SK-N-SH (cell line): ENCODE data around the gene LRRC37B.
"Not testable (repeated sequence)": the region's sequence is repeated elsewhere in the genome, so short reads cannot be mapped to it uniquely, and the experiment has no call there.

Experiments
- CHD2 ChIP-seq: fragments of 150-350 bp; IDR thresholded peaks from 2 replicates; pipeline ENCODE4 v1.6.1; 2018; ENCODE audit warnings: low read length; ENCODE audit not compliant: partially characterized antibody
- CTCF ChIP-seq: fragments of 200-600 bp; sonication (generic); IDR thresholded peaks from 2 replicates; pipeline ENCODE4 v1.6.1; 2017; ENCODE audit warnings: antibody characterized with exemption, mild to moderate bottlenecking, moderate library complexity
- FOXJ3 ChIP-seq: sonication (generic); formaldehyde crosslinking; IDR thresholded peaks from 2 replicates; pipeline ENCODE4 v1.5.1; 2020; ENCODE audit warnings: mild to moderate bottlenecking, missing genetic modification reagents
- JUND ChIP-seq: IDR thresholded peaks from 2 replicates; pipeline ENCODE4 v1.4.0; 2012
- MEF2A ChIP-seq: IDR thresholded peaks from 2 replicates; pipeline ENCODE4 v1.4.0; 2012; ENCODE audit warnings: low read depth, borderline replicate concordance
- MXI1 ChIP-seq: IDR thresholded peaks from 2 replicates; pipeline ENCODE4 v1.6.1; 2012; ENCODE audit warnings: mild to moderate bottlenecking, low read depth, low read length, improper control_type of control experiment
- POLR2AphosphoS5 ChIP-seq: IDR thresholded peaks from 2 replicates; pipeline ENCODE4 v1.6.1; 2012; ENCODE audit warnings: low read depth, low read length
- RAD21 ChIP-seq: IDR thresholded peaks from 2 replicates; pipeline ENCODE4 v1.6.1; 2012; ENCODE audit warnings: mild to moderate bottlenecking, low read length
- TAF1 ChIP-seq: IDR thresholded peaks from 2 replicates; pipeline ENCODE4 v1.6.1; 2012; ENCODE audit warnings: low read depth, mild to moderate bottlenecking, low read length, moderate library complexity, borderline replicate concordance
- USF2 ChIP-seq: fragments of 150-350 bp; IDR thresholded peaks from 2 replicates; pipeline ENCODE4 v1.6.1; 2017; ENCODE audit warnings: antibody characterized with exemption, low read length, low read depth, borderline replicate concordance
- YY1 ChIP-seq: IDR thresholded peaks from 2 replicates; pipeline ENCODE4 v1.4.0; 2012; ENCODE audit warnings: low read depth, mild to moderate bottlenecking

GRCh38 chr17:32054985-32055384, 47.8 kb downstream of the LRRC37B start:
- TF ChIP-seq CTCF; TAF1; POLR2AphosphoS5; MEF2A; USF2; YY1; MXI1; RAD21; JUND; CHD2; FOXJ3 (CRISPR knock-in tag): not testable (repeated sequence)
